Uterine smooth muscle cell (primary cell): ENCODE data around the gene COL6A2. TPM values are rescaled to one million over a fixed set of nuclear protein-coding genes. Genes with fewer than 3 reads are reported as not detected.

Experiments used
- total RNA-seq: library from RNA; depleted of rRNA; stranded (reverse); fragments of >200 nt; gene quantifications from 2 replicates; pipeline ENCODE4 v1.2.3, GENCODE V29; 2014

Gene COL6A2
- total RNA-seq = 685 and 1,320 TPM in 2 replicates

GRCh38 chr21:46097336-46098293, at the start of gene COL6A2:
TSS of gene COL6A2 (plus strand) at chr21:46098112.

GRCh38 chr21:46155514-46156377, 57.8 kb downstream of the COL6A2 start, which contains the start of gene FTCD:
TSS of gene FTCD (minus strand) at chr21:46155579. CDS start at chr21:46155523, 56 bp downstream.

Other genes starting within 250 kb of the COL6A2 start
- 489 and 822 TPM in 2 replicates for gene COL6A1, start 116.3 kb upstream of the COL6A2 start, total RNA-seq
- 1.1 TPM in 1 of 2 replicates, not detected in the other for gene FTCD, start 57.5 kb downstream of the COL6A2 start, total RNA-seq
- gene SPATC1L, start 86.3 kb downstream of the COL6A2 start, total RNA-seq = 1.00 and 7.6 TPM in 2 replicates
- gene LSS, start 130.7 kb downstream of the COL6A2 start, total RNA-seq = 236 and 251 TPM in 2 replicates
- gene MCM3AP, start 187.5 kb downstream of the COL6A2 start, total RNA-seq = 95.1 and 103 TPM in 2 replicates
- 9.4 and 10.5 TPM in 2 replicates for gene YBEY, start 188.2 kb downstream of the COL6A2 start, total RNA-seq
- gene C21orf58, start 225.8 kb downstream of the COL6A2 start, total RNA-seq = 4.5 and 11.5 TPM in 2 replicates
- 32.2 and 43.9 TPM in 2 replicates for gene PCNT, start 226.0 kb downstream of the COL6A2 start, total RNA-seq